HUDEP-2 (cell line): ENCODE data around the gene AQP5.

Experiments used
- DNase-seq, 76 experiments: peaks; one replicate each; lab custom pipeline; 2025; ENCODE audit not compliant: unreplicated experiment in 76 of 76; lab: John Stamatoyannopoulos, UW

Gene AQP5

DNA sequence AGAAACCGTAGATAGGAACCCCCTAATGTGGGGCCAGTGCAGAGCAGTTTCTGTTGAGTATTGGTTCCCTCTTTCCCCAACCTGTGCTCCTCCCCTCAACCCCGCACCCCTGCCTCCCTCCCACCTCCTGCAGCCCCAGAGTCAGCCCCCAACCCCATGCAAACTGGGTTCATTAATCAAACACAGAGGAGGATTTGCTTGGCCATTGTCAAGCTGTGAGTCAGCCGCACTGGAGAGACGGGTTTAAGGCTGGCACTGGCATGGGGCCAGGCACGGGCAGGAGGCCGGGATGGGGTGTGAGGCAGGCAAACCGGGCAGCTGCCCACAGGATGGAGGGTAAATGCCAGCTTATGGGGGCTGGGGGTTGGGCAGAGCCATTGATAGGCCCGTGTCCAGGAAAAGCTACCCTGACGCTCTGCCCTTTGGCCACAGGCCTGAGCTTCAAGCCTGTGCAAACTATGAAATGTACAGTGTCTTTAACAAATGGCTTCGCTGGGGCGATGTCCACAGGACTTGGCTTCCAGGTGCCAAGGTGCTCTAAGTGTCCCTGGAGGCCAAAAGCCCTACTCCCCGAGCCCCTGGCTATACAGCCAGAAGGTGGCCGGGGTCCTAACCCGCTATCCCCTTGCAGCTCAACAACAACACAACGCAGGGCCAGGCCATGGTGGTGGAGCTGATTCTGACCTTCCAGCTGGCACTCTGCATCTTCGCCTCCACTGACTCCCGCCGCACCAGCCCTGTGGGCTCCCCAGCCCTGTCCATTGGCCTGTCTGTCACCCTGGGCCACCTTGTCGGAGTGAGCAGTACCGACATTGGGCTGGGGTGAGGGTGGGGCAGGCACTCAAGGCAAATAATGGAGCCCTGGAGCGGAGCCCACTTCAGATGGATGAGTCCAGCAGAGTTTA lies 1.4 kb downstream of the AQP5 start:
- DNase-seq: peak in 4 of 76 experiments; percentile 4 to 9 (median 8)

DNA sequence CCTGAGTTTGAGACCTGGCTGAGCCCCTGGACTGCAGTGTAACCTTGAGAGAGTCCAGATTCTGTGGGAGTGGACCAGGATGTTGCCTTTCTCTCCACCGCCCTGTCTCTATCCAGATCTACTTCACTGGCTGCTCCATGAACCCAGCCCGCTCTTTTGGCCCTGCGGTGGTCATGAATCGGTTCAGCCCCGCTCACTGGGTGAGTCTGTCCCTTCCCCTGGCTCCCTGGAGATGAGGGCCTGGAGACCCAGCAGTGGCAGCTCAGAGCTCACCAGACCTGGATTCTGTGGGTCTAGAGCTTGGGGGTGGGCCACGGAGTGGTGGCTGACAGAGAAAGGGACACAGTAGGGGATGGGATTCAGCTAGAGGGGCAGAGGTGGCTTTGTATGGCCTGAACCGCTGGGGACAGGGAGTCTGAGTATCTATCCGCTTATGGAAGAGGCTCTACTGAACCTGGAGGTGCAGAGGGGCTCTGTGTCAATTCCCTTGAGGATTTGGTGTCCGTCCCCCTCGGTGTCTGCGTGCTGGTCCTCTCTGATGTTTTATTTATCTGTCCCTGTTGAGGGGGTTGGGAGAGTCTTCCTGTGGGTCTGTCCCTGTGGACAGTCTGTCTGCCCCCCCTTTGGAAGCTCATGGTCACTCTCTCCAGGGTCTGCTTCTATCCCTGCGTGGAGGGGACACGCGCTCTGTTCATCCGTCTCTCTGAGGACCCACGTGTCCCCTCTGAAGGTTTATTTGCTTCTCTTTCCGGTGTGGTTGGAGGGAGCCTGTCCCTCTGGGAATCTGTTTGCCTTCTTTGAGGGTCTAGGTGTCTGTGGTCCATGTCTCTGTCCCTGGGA lies 2.5 kb downstream of the AQP5 start:
- no peak for DNase-seq

DNA sequence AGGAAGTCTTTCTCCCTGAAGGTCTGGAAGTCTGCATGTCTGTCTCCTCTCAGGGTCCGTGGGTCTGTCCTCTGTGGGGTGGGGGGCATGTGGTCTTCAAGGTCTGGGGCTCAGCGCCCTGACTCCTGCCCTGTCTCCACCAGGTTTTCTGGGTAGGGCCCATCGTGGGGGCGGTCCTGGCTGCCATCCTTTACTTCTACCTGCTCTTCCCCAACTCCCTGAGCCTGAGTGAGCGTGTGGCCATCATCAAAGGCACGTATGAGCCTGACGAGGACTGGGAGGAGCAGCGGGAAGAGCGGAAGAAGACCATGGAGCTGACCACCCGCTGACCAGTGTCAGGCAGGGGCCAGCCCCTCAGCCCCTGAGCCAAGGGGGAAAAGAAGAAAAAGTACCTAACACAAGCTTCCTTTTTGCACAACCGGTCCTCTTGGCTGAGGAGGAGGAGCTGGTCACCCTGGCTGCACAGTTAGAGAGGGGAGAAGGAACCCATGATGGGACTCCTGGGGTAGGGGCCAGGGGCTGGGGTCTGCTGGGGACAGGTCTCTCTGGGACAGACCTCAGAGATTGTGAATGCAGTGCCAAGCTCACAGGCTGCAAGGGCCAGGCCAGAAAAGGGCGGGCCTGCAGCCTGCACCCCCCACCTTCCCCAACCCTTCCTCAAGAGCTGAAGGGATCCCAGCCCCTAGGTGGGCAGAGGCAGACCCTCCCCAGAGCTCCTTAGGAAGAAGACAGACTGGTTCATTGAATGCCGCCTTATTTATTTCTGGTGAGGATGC lies 3.4 kb downstream of the AQP5 start:
- DNase-seq: no peak

DNA sequence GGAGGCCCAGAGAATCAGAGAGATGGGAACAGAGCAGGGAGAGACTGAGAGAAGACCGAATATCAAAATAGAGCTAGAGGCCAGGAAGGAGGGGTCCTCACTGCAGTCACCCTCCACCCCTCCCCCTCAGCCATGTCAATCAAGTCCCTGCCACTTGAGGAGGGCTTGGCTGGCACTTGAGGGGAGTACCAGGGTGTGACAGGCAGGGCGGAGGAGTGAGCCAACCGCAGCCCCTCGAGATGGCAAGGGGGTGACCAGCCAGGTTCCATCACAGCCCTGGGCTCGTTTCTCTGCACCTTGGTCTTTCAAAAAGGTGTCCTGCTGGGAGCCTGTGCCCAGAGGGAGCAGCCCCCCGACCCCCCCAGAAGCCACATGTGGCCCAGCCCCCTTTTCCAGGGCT lies 4.2 kb downstream of the AQP5 start:
- no peak for DNase-seq

- no peak for DNase-seq
Observed at GRCh38 chr12:49966511-49967041, 4.9 kb downstream of the AQP5 start.

GRCh38 chr12:49967042-49967776 lies 5.5 kb downstream of the AQP5 start:
- peak in 74 of 76 experiments; percentile 11 to 97 (median 78) for DNase-seq

DNA sequence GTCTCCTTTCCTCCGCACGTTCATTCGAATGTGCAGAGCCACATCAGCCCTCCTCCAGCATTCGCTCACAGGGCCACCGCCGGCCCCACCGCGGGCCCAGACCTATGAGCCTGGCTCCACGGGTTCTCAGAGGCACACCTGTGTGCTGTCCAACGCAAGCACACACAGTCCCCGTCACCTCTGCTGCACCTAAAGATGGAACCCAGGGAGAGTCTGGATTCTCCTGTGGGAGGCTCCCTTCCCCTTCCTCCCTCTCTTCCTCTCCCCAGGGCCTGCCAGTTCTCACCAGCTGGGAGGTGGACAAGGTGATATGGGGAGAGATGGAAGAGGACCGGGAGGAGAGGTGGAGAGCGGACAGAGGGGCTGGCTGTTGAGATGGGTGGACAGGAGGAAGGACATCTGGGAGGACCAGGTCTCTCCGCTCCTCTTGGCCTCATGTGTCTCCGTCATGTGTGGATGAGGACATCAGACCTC lies 6.1 kb downstream of the AQP5 start:
- no peak for DNase-seq

DNA sequence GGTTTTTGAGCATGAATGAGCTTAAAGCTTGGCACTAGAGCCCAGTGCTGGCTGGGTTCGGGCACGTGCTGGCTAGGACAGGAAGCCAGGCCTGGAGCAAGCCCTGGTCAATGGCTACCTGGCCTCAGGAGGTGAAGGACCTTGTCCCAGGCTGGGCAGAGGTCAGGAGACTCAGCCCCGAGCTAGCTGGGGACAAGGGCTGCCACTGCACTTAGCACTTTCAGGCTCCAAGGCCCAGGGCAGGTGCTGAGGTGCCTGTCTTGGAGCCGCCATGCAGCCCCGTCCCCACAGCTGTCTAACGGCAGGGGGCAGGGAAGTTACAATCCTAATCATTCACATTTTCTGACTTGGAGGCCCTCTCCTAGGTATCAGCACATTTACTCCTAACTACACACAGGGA lies 6.8 kb downstream of the AQP5 start:
- DNase-seq: no peak

GRCh38 chr12:49969027-49969426 lies 7.4 kb downstream of the AQP5 start:
- no peak for DNase-seq

DNA sequence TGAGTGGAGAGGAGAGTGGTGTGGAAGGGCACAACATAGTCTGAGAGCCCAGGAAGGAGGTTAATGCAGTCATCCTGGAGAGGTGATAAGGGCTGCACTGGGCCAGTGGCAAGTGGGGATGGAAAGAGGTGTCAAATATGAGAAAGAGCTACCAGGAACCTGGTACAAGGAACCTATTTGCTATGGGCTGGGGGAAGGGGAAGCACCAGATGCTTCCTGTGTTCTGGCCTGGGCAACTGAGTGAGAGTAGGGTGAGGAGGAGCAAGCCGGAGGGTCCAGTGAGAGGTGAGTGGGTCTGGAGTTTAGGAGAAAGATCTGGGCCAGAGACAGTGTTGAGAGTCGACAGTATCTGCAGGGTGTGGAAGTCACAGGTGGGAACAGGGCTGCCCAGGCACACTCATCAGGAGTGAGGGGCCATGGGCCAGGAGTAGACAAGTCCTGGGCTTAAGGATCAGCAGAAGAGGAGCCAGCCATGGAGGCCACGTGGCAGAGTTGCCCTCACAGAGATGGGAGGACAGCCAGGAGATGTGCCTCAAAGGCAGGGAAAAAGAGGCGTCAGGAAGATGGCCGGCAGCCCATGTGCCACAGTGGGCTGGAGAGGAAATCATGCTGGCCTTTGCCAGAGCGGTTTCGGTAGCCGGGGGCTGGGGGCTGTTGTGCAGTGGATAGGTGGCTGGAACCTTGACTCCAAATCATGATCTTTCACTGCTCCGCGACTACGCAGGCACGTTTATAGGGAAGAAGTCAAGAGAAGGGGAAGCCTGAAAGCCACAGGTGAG lies 8.2 kb downstream of the AQP5 start:
- DNase-seq: no peak

DNA sequence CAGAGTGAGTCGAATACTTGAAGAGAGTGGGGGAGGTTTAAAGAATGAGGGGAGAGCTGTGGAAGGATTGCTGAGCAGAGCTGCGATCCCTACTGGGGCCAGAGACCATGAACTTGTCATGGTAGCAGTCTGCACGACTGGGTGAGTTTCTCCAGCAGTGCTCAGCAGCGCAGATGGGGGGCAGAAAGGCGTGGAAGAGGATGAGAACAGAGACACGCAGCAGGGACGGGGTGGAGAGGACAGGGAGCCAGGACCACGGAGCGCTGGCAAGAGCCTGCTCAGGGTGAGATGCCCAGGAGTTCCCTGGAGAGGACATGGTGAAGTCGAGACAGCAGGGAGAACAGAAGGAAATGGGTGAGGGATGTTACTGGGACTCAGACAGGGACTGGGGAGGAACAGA lies 9.0 kb downstream of the AQP5 start:
- no peak for DNase-seq

DNA sequence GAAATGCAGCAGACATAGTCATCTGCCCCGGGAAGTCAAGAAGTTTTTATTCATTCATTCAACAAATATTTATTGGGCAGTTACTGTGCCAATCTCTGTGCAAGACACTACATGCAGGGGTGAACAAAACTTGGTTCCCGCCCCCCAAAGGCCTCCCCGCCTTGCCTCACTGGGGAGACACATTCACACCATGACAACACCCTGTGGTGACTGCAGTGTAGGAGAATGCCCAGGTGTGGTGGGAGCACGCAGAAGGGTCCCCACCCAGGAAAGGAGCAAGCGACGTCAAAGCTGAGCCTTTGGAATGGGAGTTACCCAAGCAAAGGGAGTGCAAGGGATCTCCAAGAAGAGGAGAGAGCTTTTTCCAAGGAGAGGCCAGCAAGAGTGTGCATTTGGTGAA lies 9.5 kb downstream of the AQP5 start:
- no peak for DNase-seq

- no peak for DNase-seq
Observed at GRCh38 chr12:49972129-49972528, 10.5 kb downstream of the AQP5 start.

DNA sequence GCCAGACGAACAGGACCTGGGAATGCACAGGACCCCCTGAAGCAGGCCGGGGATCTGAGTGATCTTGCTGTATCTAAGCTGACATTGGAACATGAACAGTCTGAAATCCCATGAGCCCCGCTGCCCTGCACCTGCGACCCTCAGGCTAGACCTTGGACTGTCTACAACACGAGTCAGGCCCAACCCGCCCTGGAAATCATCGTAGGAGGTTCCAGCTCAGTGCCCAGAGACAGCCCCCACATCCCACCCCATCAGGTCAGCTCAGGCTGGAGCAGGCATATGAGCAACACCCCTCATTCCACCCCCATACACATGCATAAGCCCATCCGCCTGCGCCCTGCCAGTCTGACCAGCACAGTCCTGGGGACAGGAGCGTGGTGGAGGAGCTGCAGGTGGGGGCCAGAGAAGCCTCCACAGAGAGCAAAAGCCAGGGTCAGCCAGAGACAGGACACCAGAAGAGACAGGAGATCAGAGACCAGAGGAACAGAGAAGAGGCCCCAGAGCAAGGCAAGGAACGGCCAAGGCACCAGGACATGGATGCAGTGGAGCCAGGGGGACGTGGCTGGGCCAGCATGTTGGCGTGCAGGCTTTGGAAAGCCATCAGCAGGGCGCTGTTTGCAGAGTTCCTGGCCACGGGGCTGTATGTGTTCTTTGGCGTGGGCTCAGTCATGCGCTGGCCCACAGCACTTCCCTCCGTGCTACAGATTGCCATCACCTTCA lies 11.1 kb downstream of the AQP5 start, which contains the start of gene AQP6:
Gene AQP6, plus strand, starts transcription at position 307 of the 720 bp plus-strand sequence. Its CDS starts 227 bp downstream, at position 534.
- no peak for DNase-seq

- no peak for DNase-seq
Observed at GRCh38 chr12:49973361-49973830, 11.7 kb downstream of the AQP5 start.

- DNase-seq: peak in 6 of 76 experiments; percentile 5 to 28 (median 19)
Observed at GRCh38 chr12:49974231-49974675, 12.6 kb downstream of the AQP5 start.

GRCh38 chr12:49974677-49975317 lies 13.1 kb downstream of the AQP5 start:
- no peak for DNase-seq
